H9 (cell line): ENCODE measurements around the gene BANP. TPM values are rescaled to one million over a fixed set of nuclear protein-coding genes. Genes with fewer than 3 reads are reported as not detected.
"Not testable (repeated sequence)": the region's sequence is repeated elsewhere in the genome, so short reads cannot be mapped to it uniquely, and the experiment has no call there.

ENCODE experiments used
- DNase-seq: peaks from one replicate; pipeline ENCODE4 v3.0.0-alpha.2; 2017
- H2AFZ ChIP-seq: one replicate; pipeline ENCODE4 v1.6.1; 2013; ENCODE audit warnings: mild to moderate bottlenecking, low read length, control low read depth, moderate library complexity
- H2AK5ac ChIP-seq: 2 replicates; pipeline ENCODE4 v1.6.1; 2013; ENCODE audit warnings: low read length, control low read depth, mixed read lengths; ENCODE audit not compliant: insufficient read length
- H2BK120ac ChIP-seq: one replicate; pipeline ENCODE4 v1.6.1; 2013; ENCODE audit warnings: low read depth, mild to moderate bottlenecking, low read length, control low read depth, inconsistent platforms; ENCODE audit not compliant: poor library complexity, severe bottlenecking
- H2BK12ac ChIP-seq: 2 replicates; pipeline ENCODE4 v1.6.1; 2013; ENCODE audit warnings: low read length, control low read depth, mixed read lengths, low read depth; ENCODE audit not compliant: insufficient read length
- H2BK15ac ChIP-seq: 2 replicates; pipeline ENCODE4 v1.6.1; 2013; ENCODE audit warnings: low read depth, low read length, control low read depth
- H2BK20ac ChIP-seq: one replicate; pipeline ENCODE4 v1.6.1; 2013; ENCODE audit warnings: low read depth, mild to moderate bottlenecking, low read length, control low read depth, inconsistent platforms; ENCODE audit not compliant: poor library complexity, severe bottlenecking
- H2BK5ac ChIP-seq: 2 replicates; pipeline ENCODE4 v1.6.1; 2013; ENCODE audit warnings: low read length, control low read depth, mixed read lengths; ENCODE audit not compliant: insufficient read length
- H3K14ac ChIP-seq: 2 replicates; pipeline ENCODE4 v1.6.1; 2013; ENCODE audit warnings: low read length, control low read depth; ENCODE audit not compliant: insufficient read depth
- H3K18ac ChIP-seq: 2 replicates; pipeline ENCODE4 v1.6.1; 2013; ENCODE audit warnings: low read depth, mild to moderate bottlenecking, mixed read lengths, low read length, control low read depth; ENCODE audit not compliant: insufficient read length
- H3K23ac ChIP-seq: 2 replicates; pipeline ENCODE4 v1.6.1; 2013; ENCODE audit warnings: low read length, control low read depth, mixed read lengths, low read depth; ENCODE audit not compliant: insufficient read length
- H3K23me2 ChIP-seq: 2 replicates; pipeline ENCODE4 v1.6.1; 2013; ENCODE audit warnings: low read depth, mild to moderate bottlenecking, mixed read lengths, low read length, control low read depth; ENCODE audit not compliant: insufficient read length, poor library complexity, severe bottlenecking
- H3K27ac ChIP-seq: 2 replicates; pipeline ENCODE4 v1.5.1; 2013; ENCODE audit warnings: low read length, control low read depth, mixed read lengths, low read depth; ENCODE audit not compliant: insufficient read length
- H3K27me3 ChIP-seq: 2 replicates; pipeline ENCODE4 v1.6.1; 2013; ENCODE audit warnings: low read length, control low read depth, inconsistent platforms; ENCODE audit not compliant: insufficient read depth
- H3K4ac ChIP-seq: 2 replicates; pipeline ENCODE4 v1.6.1; 2013; ENCODE audit warnings: low read depth, mild to moderate bottlenecking, control low read depth, inconsistent platforms, low read length, moderate library complexity
- H3K4me1 ChIP-seq: 2 replicates; pipeline ENCODE4 v1.6.1; 2013; ENCODE audit warnings: low read length, control low read depth, inconsistent platforms; ENCODE audit not compliant: insufficient read depth
- H3K4me2 ChIP-seq: 2 replicates; pipeline ENCODE4 v1.6.1; 2013; ENCODE audit warnings: low read length, control low read depth, mixed read lengths; ENCODE audit not compliant: insufficient read length, insufficient read depth
- H3K56ac ChIP-seq: 2 replicates; pipeline ENCODE4 v1.6.1; 2013; ENCODE audit warnings: low read depth, mild to moderate bottlenecking, mixed read lengths, low read length, control low read depth; ENCODE audit not compliant: insufficient read length
- H3K79me1 ChIP-seq: 2 replicates; pipeline ENCODE4 v1.6.1; 2013; ENCODE audit warnings: low read depth, mild to moderate bottlenecking, moderate library complexity, low read length, control low read depth, inconsistent platforms; ENCODE audit not compliant: insufficient read depth, poor library complexity, severe bottlenecking
- H3K79me2 ChIP-seq: 2 replicates; pipeline ENCODE4 v1.6.1; 2013; ENCODE audit warnings: low read length, control low read depth, inconsistent platforms; ENCODE audit not compliant: insufficient read depth
- H3K9ac ChIP-seq: 2 replicates; pipeline ENCODE4 v1.6.1; 2013; ENCODE audit warnings: low read length, control low read depth, mixed read lengths; ENCODE audit not compliant: insufficient read length; ENCODE audit errors: extremely low read depth
- H3K9me3 ChIP-seq: one replicate; pipeline ENCODE4 v1.6.1; 2013; ENCODE audit warnings: low read depth, low read length, inconsistent platforms; ENCODE audit not compliant: control insufficient read depth
- H3T11ph ChIP-seq: one replicate; pipeline ENCODE4 v1.6.1; 2013; ENCODE audit warnings: mild to moderate bottlenecking, low read length, control low read depth, inconsistent platforms
- H4K20me1 ChIP-seq: one replicate; pipeline ENCODE4 v1.6.1; 2013; ENCODE audit not compliant: control insufficient read depth, insufficient read length, insufficient read depth
- H4K5ac ChIP-seq: 2 replicates; pipeline ENCODE4 v1.6.1; 2013; ENCODE audit warnings: low read depth, mild to moderate bottlenecking, mixed read lengths, low read length, control low read depth; ENCODE audit not compliant: insufficient read length
- H4K8ac ChIP-seq: replicated peaks from 2 replicates; pipeline ENCODE4 v1.6.1; 2013; ENCODE audit warnings: low read length, control low read depth, mixed read lengths, low read depth; ENCODE audit not compliant: insufficient read length
- H4K91ac ChIP-seq: 2 replicates; pipeline ENCODE4 v1.6.1; 2013; ENCODE audit warnings: low read depth, mild to moderate bottlenecking, moderate library complexity, mixed read lengths, low read length, control low read depth; ENCODE audit not compliant: insufficient read length
- H3K27ac Mint-ChIP-seq, 3 experiments: 2 replicates in 2 of 3; 3 replicates in 1 of 3; pipeline ENCODE4 v1.8.0; 2020 to 2021; ENCODE audit warnings: mixed read lengths in 3 of 3, mild to moderate bottlenecking in 1 of 3, moderate library complexity in 1 of 3
- H3K27me3 Mint-ChIP-seq: 2 replicates; pipeline ENCODE4 v1.8.0; 2021; ENCODE audit warnings: low read depth, mild to moderate bottlenecking, moderate library complexity, mixed read lengths
- H3K36me3 Mint-ChIP-seq, 3 experiments: 2 replicates in 2 of 3; 3 replicates in 1 of 3; pipeline ENCODE4 v1.8.0; 2020 to 2021; ENCODE audit warnings: low read depth in 3 of 3, mixed read lengths in 3 of 3; ENCODE audit not compliant: insufficient read depth in 1 of 3
- H3K4me1 Mint-ChIP-seq, 2 experiments: 2 replicates each; pipeline ENCODE4 v1.8.0; 2020; ENCODE audit warnings: mixed read lengths in 2 of 2
- H3K4me3 Mint-ChIP-seq, 2 experiments: 2 replicates in 1 of 2; 3 replicates in 1 of 2; pipeline ENCODE4 v1.8.0; 2020 to 2021; ENCODE audit warnings: mild to moderate bottlenecking in 2 of 2, mixed read lengths in 2 of 2, moderate library complexity in 1 of 2
- H3K9me3 Mint-ChIP-seq, 2 experiments: 2 replicates in 1 of 2; 3 replicates in 1 of 2; pipeline ENCODE4 v1.8.0; 2020; ENCODE audit warnings: mild to moderate bottlenecking in 2 of 2, mixed read lengths in 2 of 2, moderate library complexity in 1 of 2
- WGBS: extraction: QIAGEN DNeasy Blood & Tissue Kit; methylation state at CpG from one replicate; pipeline ENCODE4 v1.1.7; 2013; ENCODE audit warnings: missing lambda C conversion rate, low lambda C conversion rate, mixed read lengths; ENCODE audit not compliant: insufficient read length; ENCODE audit errors: extremely low coverage; 5-methylcytosine and 5-hydroxymethylcytosine counted together
- total RNA-seq: library from RNA; stranded (reverse); gene quantifications from 2 replicates; pipeline ENCODE4 v1.2.1, GENCODE V29; 2021

The BANP gene
- total RNA-seq, 1 experiment from 2014 or later: 24.9 TPM

- not testable (repeated sequence) for H3K23me2 ChIP-seq, H3K56ac ChIP-seq, H3K4me1 ChIP-seq, H2BK12ac ChIP-seq, H3K79me1 ChIP-seq, H2AFZ ChIP-seq, H3K18ac ChIP-seq, H3K27ac ChIP-seq, H4K91ac ChIP-seq, H4K5ac ChIP-seq, H3T11ph ChIP-seq, DNase-seq, H2BK5ac ChIP-seq, H2BK15ac ChIP-seq, H3K27me3 ChIP-seq, H3K9ac ChIP-seq, H2BK120ac ChIP-seq, H3K14ac ChIP-seq, H2BK20ac ChIP-seq, H3K4me2 ChIP-seq, H3K23ac ChIP-seq, H3K27me3 Mint-ChIP-seq, H3K36me3 Mint-ChIP-seq, H4K20me1 ChIP-seq, H4K8ac ChIP-seq, H3K4ac ChIP-seq, H3K79me2 ChIP-seq, H2AK5ac ChIP-seq, H3K27ac Mint-ChIP-seq, H3K9me3 ChIP-seq
- Mint-ChIP-seq H3K4me3 (peak overlapping the region in 1 of 2 experiments; percentile 55; a peak in 1 of 5 replicates), H3K9me3 (peaks cover 11 to 14% of the 10 kb centered on the region in 2 experiments), H3K4me1 (peaks cover 4 to 15% of the 10 kb centered on the region in 2 experiments; a peak in 3 of 4 replicates)
- no CpG with 5 or more reads among the region's 40 CpGs for WGBS
Observed at GRCh38 chr16:88100801-88101622, 149.8 kb downstream of the BANP start.

GRCh38 chr16:88101623-88102105 lies 150.4 kb downstream of the BANP start:
- H2BK5ac ChIP-seq, H2AFZ ChIP-seq, H3K9ac ChIP-seq, H3K79me1 ChIP-seq, H4K91ac ChIP-seq, H3K36me3 Mint-ChIP-seq, H3K14ac ChIP-seq, H3K23me2 ChIP-seq, H2BK20ac ChIP-seq, H3K9me3 Mint-ChIP-seq, H3K79me2 ChIP-seq, H3K4me2 ChIP-seq, H3K27ac Mint-ChIP-seq, H4K20me1 ChIP-seq, H3K4ac ChIP-seq, H2BK15ac ChIP-seq, DNase-seq, H2BK120ac ChIP-seq, H2AK5ac ChIP-seq, H2BK12ac ChIP-seq, H3T11ph ChIP-seq, H3K27me3 ChIP-seq, H3K27ac ChIP-seq, H3K9me3 ChIP-seq, H3K4me3 Mint-ChIP-seq, H3K27me3 Mint-ChIP-seq, H3K4me1 ChIP-seq, H3K56ac ChIP-seq, H4K8ac ChIP-seq, H3K18ac ChIP-seq, H4K5ac ChIP-seq, H3K23ac ChIP-seq: not testable (repeated sequence)
- peaks cover 4 to 15% of the 10 kb centered on the region in 2 experiments; a peak in 3 of 4 replicates for H3K4me1 Mint-ChIP-seq
- WGBS: no CpG with 5 or more reads among the region's 21 CpGs
